Measurements from ENCODE around the gene DNAH17.

DNA sequence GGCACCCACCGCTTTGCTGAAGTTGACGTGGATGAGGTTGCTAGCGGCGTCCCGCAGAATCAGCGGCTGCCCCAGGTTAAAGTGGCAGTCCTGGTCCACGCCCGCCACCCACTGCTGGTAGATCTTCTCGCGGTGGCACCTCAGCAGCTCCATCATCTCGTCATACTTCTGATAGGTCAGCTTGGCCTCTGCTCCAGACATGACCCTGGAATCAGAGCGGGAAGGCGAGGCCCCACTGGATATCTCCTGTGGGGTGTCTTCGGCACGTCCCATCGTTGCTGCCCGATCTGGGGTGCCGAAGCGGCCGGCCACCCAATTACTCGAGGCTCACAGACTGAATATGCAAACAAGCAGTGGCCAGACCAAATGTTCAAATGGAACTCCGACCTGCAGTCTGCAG lies 16.5 kb downstream of the DNAH17 start:
- TF ChIP-seq, protein P1, sequence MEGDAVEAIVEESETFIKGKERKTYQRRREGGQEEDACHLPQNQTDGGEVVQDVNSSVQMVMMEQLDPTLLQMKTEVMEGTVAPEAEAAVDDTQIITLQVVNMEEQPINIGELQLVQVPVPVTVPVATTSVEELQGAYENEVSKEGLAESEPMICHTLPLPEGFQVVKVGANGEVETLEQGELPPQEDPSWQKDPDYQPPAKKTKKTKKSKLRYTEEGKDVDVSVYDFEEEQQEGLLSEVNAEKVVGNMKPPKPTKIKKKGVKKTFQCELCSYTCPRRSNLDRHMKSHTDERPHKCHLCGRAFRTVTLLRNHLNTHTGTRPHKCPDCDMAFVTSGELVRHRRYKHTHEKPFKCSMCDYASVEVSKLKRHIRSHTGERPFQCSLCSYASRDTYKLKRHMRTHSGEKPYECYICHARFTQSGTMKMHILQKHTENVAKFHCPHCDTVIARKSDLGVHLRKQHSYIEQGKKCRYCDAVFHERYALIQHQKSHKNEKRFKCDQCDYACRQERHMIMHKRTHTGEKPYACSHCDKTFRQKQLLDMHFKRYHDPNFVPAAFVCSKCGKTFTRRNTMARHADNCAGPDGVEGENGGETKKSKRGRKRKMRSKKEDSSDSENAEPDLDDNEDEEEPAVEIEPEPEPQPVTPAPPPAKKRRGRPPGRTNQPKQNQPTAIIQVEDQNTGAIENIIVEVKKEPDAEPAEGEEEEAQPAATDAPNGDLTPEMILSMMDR (IDR thresholded peaks at IDR 0.05): no peak
- TF ChIP-seq EZH2 (IDR thresholded peaks at IDR 0.05): no peak
